CD14-positive monocyte (primary cell): Measurements from ENCODE around the gene SHBG. TPM values are rescaled to one million over a fixed set of nuclear protein-coding genes. Genes with fewer than 3 reads are reported as not detected.

Source experiments
- DNase-seq, 3 donors: peaks; one replicate each; pipeline ENCODE4 v3.0.0-alpha.2; 2011 to 2022
- H2AFZ ChIP-seq: 2 replicates; pipeline ENCODE4 v1.6.0; 2012; ENCODE audit warnings: mild to moderate bottlenecking, low read depth, low read length, inconsistent platforms; ENCODE audit not compliant: insufficient read depth, poor library complexity, severe bottlenecking
- H3K27ac ChIP-seq, 2 donors: 1 replicate in 1 of 2; 2 replicates in 1 of 2; pipeline ENCODE4 v1.5.1; 2012 to 2013; ENCODE audit warnings: low read length in 2 of 2, control low read depth in 1 of 2, inconsistent platforms in 1 of 2, low read depth in 1 of 2, mild to moderate bottlenecking in 1 of 2
- H3K27me3 ChIP-seq, 2 donors: one replicate each; pipeline versions ENCODE4 v1.6.0 to v1.6.1; 2011 to 2013; ENCODE audit warnings: low read length in 2 of 2; ENCODE audit not compliant: control insufficient read depth in 2 of 2, insufficient read depth in 2 of 2
- H3K36me3 ChIP-seq, 2 donors: replicated peaks in 1 of 2; 1 replicate in 1 of 2; 2 replicates in 1 of 2; pipeline versions ENCODE4 v1.5.1 to v1.6.1; 2012 to 2013; ENCODE audit warnings: low read length in 2 of 2, control low read depth in 1 of 2, inconsistent platforms in 1 of 2, mild to moderate bottlenecking in 1 of 2; ENCODE audit not compliant: insufficient read depth in 2 of 2, control insufficient read depth in 1 of 2
- H3K4me1 ChIP-seq, 2 donors: 1 replicate in 1 of 2; 2 replicates in 1 of 2; pipeline versions ENCODE4 v1.5.1 to v1.6.1; 2012 to 2013; ENCODE audit warnings: low read length in 2 of 2, control low read depth in 1 of 2, inconsistent platforms in 1 of 2, mild to moderate bottlenecking in 1 of 2, moderate library complexity in 1 of 2; ENCODE audit not compliant: insufficient read depth in 2 of 2, control insufficient read depth in 1 of 2
- H3K4me2 ChIP-seq: replicated peaks from 2 replicates; pipeline ENCODE3; 2012; ENCODE audit warnings: low read length, moderate library complexity, mild to moderate bottlenecking; ENCODE audit not compliant: poor library complexity, severe bottlenecking; ENCODE audit errors: extremely low read depth
- H3K4me3 ChIP-seq, 3 experiments: fragments of 200-600 bp in 1 of 3; sonication (generic) in 1 of 3; replicated peaks in 1 of 3; 1 replicate in 2 of 3; 2 replicates in 1 of 3; pipeline ENCODE4 v1.5.1; 2011 to 2013; ENCODE audit warnings: low read length in 3 of 3, mild to moderate bottlenecking in 3 of 3, control low read depth in 2 of 3, low read depth in 2 of 3, inconsistent platforms in 1 of 3, moderate library complexity in 1 of 3
- H3K79me2 ChIP-seq: 2 replicates; pipeline ENCODE4 v1.6.0; 2012; ENCODE audit warnings: mild to moderate bottlenecking, control low read depth, inconsistent platforms, low read length, moderate library complexity; ENCODE audit not compliant: insufficient read depth
- H3K9ac ChIP-seq: 2 replicates; pipeline ENCODE4 v1.6.0; 2017; ENCODE audit warnings: low read length, mild to moderate bottlenecking; ENCODE audit not compliant: insufficient read depth, poor library complexity, severe bottlenecking
- H3K9me3 ChIP-seq, 2 donors: replicated peaks in 1 of 2; 1 replicate in 1 of 2; 2 replicates in 1 of 2; pipeline versions ENCODE4 v1.5.1 to v1.6.1; 2012 to 2013; ENCODE audit warnings: low read length in 2 of 2, control low read depth in 1 of 2; ENCODE audit not compliant: control insufficient read depth in 1 of 2, insufficient read depth in 1 of 2
- H4K20me1 ChIP-seq: 2 replicates; pipeline ENCODE4 v1.6.0; 2012; ENCODE audit warnings: mild to moderate bottlenecking, low read length, control low read depth, moderate library complexity; ENCODE audit not compliant: insufficient read depth
- H3K27ac Mint-ChIP-seq, 7 donors: one replicate each; pipeline ENCODE4 v1.8.0; 2020; ENCODE audit warnings: mild to moderate bottlenecking in 7 of 7, mixed read lengths in 7 of 7, moderate library complexity in 6 of 7, inconsistent platforms in 2 of 7
- H3K27me3 Mint-ChIP-seq, 3 donors: one replicate each; pipeline ENCODE4 v1.8.0; 2021 to 2022; ENCODE audit warnings: low read depth in 3 of 3, mild to moderate bottlenecking in 3 of 3, mixed read lengths in 3 of 3, moderate library complexity in 3 of 3, inconsistent platforms in 1 of 3
- H3K36me3 Mint-ChIP-seq, 2 donors: one replicate each; pipeline ENCODE4 v1.8.0; 2020; ENCODE audit warnings: mixed read lengths in 2 of 2, inconsistent platforms in 1 of 2, mild to moderate bottlenecking in 1 of 2
- H3K4me1 Mint-ChIP-seq: one replicate; pipeline ENCODE4 v1.8.0; 2020; ENCODE audit warnings: mild to moderate bottlenecking, mixed read lengths
- H3K4me3 Mint-ChIP-seq, 2 donors: one replicate each; pipeline ENCODE4 v1.8.0; 2020; ENCODE audit warnings: mild to moderate bottlenecking in 2 of 2, mixed read lengths in 2 of 2, moderate library complexity in 1 of 2
- H3K9me3 Mint-ChIP-seq, 7 donors: one replicate each; pipeline ENCODE4 v1.8.0; 2020 to 2022; ENCODE audit warnings: mixed read lengths in 7 of 7, mild to moderate bottlenecking in 6 of 7, moderate library complexity in 6 of 7, inconsistent platforms in 2 of 7
- WGBS: methylation state at CpG from one replicate; pipeline ENCODE4 v1.1.5; 2013; ENCODE audit warnings: missing lambda C conversion rate; ENCODE audit not compliant: insufficient coverage; 5-methylcytosine and 5-hydroxymethylcytosine counted together
- intact Hi-C, 2 donors: fragments of 100-400 bp; cut with micrococcal nuclease; formaldehyde crosslinking; loops; one replicate each; pipeline versions ENCODE4 v1.15.0 to v1.15.1; 2023
- polyA plus RNA-seq, 3 donors: library from polyadenylated mRNA; depleted of rRNA in 1 of 3; unstranded in 2 of 3; stranded (reverse) in 1 of 3; fragments of 300-500 nt in 2 of 3; fragments of >200 nt in 1 of 3; fragmentation: Illumina TruSeq in 2 of 3; gene quantifications; 1 replicate in 2 of 3; 2 replicates in 1 of 3; pipeline ENCODE4 v1.2.3, GENCODE V29; 2012 to 2021
- TF ChIP-seq, protein P1 (sequence below): fragments of 200-600 bp; IDR thresholded peaks from one replicate; pipeline ENCODE4 v1.8.0; 2022; ENCODE audit warnings: antibody characterized with exemption, mild to moderate bottlenecking

SHBG gene
- polyA plus RNA-seq, 3 donors, result 0.43 TPM; not detected in 1

DNA sequence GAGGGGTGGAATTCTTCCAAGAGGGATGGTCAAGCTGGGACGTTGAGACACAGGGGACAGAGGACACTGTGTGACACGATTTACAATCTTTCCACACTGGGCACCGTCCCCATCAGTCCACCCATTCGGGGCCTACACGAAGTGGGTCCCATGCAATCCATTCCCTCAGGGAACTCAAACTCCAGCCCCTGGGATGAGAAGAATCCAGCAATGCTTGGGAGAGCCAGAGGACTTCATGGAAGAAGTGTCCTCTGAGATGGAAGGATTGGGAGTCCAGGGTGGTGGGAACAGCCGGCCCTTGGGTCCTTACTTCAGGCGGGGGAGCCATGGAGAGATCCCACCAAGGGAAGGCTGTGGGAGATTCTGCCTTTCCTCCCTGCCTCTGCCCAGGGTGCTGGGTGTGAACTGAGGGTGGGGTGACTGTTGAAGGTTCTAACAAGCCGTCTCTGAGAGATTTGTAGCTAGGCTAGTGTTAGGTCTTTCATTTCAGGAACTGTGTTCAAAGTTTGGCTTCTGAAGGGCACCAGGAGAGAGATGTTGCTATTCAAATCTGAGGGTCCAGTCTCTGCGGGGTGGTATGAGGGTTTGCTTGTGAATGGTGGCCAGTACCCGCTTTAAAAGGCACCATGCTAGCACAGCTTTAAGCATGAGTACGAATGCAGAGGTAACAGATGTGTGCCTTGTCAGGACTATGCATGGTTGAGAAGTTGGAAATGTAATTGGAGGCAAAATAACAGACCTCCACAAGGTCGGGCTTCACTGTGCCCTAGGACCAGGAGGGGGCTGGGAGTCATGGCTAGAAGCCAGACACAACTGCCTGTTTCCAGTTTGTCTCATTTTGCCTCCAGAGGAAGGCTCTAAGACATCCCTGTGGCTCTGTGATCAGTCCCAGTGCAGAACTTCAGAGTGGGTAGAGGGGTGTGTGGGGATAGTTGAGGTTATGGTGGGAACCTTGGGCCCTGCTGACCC is 22.7 kb downstream of the SHBG start:
- H3K9me3 Mint-ChIP-seq, result peaks cover 0 to 23% (median 4%) of the 10 kb centered on the region in 7 donors
- H3K27me3 ChIP-seq, result peaks cover 35 to 46% of the 10 kb centered on the region in 2 donors

DNA sequence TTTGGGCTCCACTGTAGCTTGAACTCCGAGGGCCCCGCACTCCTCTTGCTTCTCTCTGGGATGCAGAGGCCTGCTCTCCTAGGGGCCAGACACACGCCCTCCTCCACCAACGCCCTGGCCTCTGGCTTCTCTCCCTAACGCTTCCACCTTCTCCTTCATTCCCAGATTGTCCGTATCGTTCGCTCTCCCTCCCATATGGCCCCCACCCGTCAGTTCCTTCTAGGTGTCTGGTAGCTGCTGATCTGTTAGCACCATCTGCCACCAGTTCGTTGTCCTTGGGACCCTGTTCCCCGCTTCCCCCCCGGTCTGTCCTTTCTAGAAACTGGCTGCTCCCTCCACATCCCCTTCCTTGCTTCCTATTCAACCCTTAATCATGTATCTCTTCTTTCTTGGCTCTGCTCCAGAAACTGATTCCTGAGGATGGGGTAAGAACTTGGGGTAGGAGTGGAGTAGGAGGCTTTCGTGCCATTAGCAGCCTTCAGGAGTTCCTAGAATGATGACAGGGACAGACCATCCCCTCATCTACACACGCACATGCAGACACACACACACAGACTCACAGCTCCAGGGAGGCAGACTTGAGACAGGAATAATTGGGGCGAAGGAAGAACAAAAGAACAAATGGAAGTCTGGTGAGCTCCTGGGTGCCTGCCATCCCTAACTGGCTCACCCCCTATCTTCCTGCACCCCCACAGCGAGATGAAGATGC is 25.1 kb downstream of the SHBG start:
- no peak for DNase-seq
- Mint-ChIP-seq H3K36me3 (peaks cover 7 to 9% of the 10 kb centered on the region in 2 donors), H3K4me1 (peaks cover 15% of the 10 kb centered on the region), H3K27me3 (peaks cover 36 to 54% (median 43%) of the 10 kb centered on the region in 3 donors), H3K9me3 (peaks cover 0 to 21% (median 4%) of the 10 kb centered on the region in 7 donors), H3K27ac (no peak overlapping the region), H3K4me3 (peak overlapping the region in 1 of 2 donors; percentile 44)
- Histone ChIP-seq H4K20me1 (no peaks in the 10 kb centered on the region), H3K79me2 (no peaks in the 10 kb centered on the region), H3K27ac (no peak overlapping the region), H3K4me3 (no peak overlapping the region), H3K27me3 (peaks cover 33 to 43% of the 10 kb centered on the region in 2 donors), H3K4me1 (peaks cover 13 to 18% of the 10 kb centered on the region in 2 donors), H3K4me2 (no peak overlapping the region), H2AFZ (no peak overlapping the region), H3K36me3 (no peaks in the 10 kb centered on the region), H3K9me3 (no peaks in the 10 kb centered on the region), H3K9ac (no peak overlapping the region)
- intact Hi-C loops, result no loop called here
- 97% methylated on average over 11 of the region's 16 CpGs for WGBS
- TF ChIP-seq, protein P1, sequence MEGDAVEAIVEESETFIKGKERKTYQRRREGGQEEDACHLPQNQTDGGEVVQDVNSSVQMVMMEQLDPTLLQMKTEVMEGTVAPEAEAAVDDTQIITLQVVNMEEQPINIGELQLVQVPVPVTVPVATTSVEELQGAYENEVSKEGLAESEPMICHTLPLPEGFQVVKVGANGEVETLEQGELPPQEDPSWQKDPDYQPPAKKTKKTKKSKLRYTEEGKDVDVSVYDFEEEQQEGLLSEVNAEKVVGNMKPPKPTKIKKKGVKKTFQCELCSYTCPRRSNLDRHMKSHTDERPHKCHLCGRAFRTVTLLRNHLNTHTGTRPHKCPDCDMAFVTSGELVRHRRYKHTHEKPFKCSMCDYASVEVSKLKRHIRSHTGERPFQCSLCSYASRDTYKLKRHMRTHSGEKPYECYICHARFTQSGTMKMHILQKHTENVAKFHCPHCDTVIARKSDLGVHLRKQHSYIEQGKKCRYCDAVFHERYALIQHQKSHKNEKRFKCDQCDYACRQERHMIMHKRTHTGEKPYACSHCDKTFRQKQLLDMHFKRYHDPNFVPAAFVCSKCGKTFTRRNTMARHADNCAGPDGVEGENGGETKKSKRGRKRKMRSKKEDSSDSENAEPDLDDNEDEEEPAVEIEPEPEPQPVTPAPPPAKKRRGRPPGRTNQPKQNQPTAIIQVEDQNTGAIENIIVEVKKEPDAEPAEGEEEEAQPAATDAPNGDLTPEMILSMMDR, result no peak

More for the DNA sequence above, 22.7 kb downstream of the SHBG start:
- Histone ChIP-seq H3K4me3 (no peak overlapping the region), H3K4me2 (no peak overlapping the region), H3K79me2 (no peaks in the 10 kb centered on the region), H2AFZ (no peak overlapping the region), H4K20me1 (no peaks in the 10 kb centered on the region), H3K9ac (no peak overlapping the region), H3K4me1 (peaks cover 15 to 23% of the 10 kb centered on the region in 2 donors), H3K27ac (no peak overlapping the region), H3K36me3 (no peaks in the 10 kb centered on the region), H3K9me3 (no peaks in the 10 kb centered on the region)
- TF ChIP-seq, protein P1, result no peak
- Mint-ChIP-seq H3K27me3 (peaks cover 44 to 69% (median 52%) of the 10 kb centered on the region in 3 donors), H3K36me3 (peaks cover 7 to 13% of the 10 kb centered on the region in 2 donors), H3K4me3 (peak overlapping the region in 1 of 2 donors; percentile 83), H3K4me1 (peaks cover 19% of the 10 kb centered on the region), H3K27ac (no peak overlapping the region)
- 96% methylated on average over 4 of the region's 12 CpGs for WGBS
- intact Hi-C loops, result no loop called here
- no peak for DNase-seq
